ENCODE results near the gene C2. TPM values are rescaled to one million over a fixed set of nuclear protein-coding genes. Genes with fewer than 3 reads are reported as not detected.
A peak's percentile ranks its signal among the peaks of the same experiment; 100 is the strongest.
"Not testable (repeated sequence)": the region's sequence is repeated elsewhere in the genome, so short reads cannot be mapped to it uniquely, and the experiment has no call there.

C2 gene
- total RNA-seq, 1 donor from 2014 or later, result 0.63 TPM

- H3K36me3 ChIP-seq (ENCODE audit: control insufficient read depth, insufficient read depth, low read length), result peaks cover 4% of the 10 kb centered on the region
- DNase-seq (ENCODE audit: low read depth), result no peak
- TF ChIP-seq CTCF (IDR thresholded peaks at IDR 0.05; ENCODE audit: insufficient read depth, low read length, poor library complexity, severe bottlenecking), result no peak
- peak overlapping the region; percentile 89 for H3K4me3 ChIP-seq (ENCODE audit: low read depth, low read length)
- no peaks in the 10 kb centered on the region for H3K27me3 ChIP-seq (ENCODE audit: control insufficient read depth, insufficient read depth, low read length)
Measured at GRCh38 chr6:31970604-31971271, 43.2 kb downstream of the C2 start.

- DNase-seq (ENCODE audit: low read depth), result no peak
- Histone ChIP-seq H3K27me3 (ENCODE audit: control insufficient read depth, insufficient read depth, low read length) (no peaks in the 10 kb centered on the region), H3K36me3 (ENCODE audit: control insufficient read depth, insufficient read depth, low read length) (peaks cover 4% of the 10 kb centered on the region), H3K4me3 (ENCODE audit: low read depth, low read length) (peak overlapping the region; percentile 89)
- TF ChIP-seq CTCF (IDR thresholded peaks at IDR 0.05; ENCODE audit: insufficient read depth, low read length, poor library complexity, severe bottlenecking), result no peak
Measured at GRCh38 chr6:31971279-31971992, 43.9 kb downstream of the C2 start.

GRCh38 chr6:31971993-31972708 lies 44.6 kb downstream of the C2 start, which contains the start of gene DXO:
Gene DXO, minus strand, starts transcription at chr6:31972138. Its CDS starts 463 bp downstream, at chr6:31971675.
- peak; percentile 89 for DNase-seq (ENCODE audit: low read depth)
- no peak for TF ChIP-seq CTCF (IDR thresholded peaks at IDR 0.05; ENCODE audit: insufficient read depth, low read length, poor library complexity, severe bottlenecking)

GRCh38 chr6:31972709-31973350 lies 45.3 kb downstream of the C2 start:
- no peak for TF ChIP-seq CTCF (IDR thresholded peaks at IDR 0.05; ENCODE audit: insufficient read depth, low read length, poor library complexity, severe bottlenecking)
- DNase-seq (ENCODE audit: low read depth), result no peak
- H3K27me3 ChIP-seq (ENCODE audit: control insufficient read depth, insufficient read depth, low read length), result no peaks in the 10 kb centered on the region
- peak overlapping the region; percentile 89 for H3K4me3 ChIP-seq (ENCODE audit: low read depth, low read length)
- H3K36me3 ChIP-seq (ENCODE audit: control insufficient read depth, insufficient read depth, low read length), result peaks cover 2% of the 10 kb centered on the region

More at GRCh38 chr6:31971993-31972708, 44.6 kb downstream of the C2 start, which contains the start of gene DXO:
- Histone ChIP-seq H3K27me3 (ENCODE audit: control insufficient read depth, insufficient read depth, low read length) (no peaks in the 10 kb centered on the region), H3K4me3 (ENCODE audit: low read depth, low read length) (peak within 1 kb of the TSS; percentile 89), H3K36me3 (ENCODE audit: control insufficient read depth, insufficient read depth, low read length) (peaks cover 2% of the 10 kb centered on the region)

- not testable (repeated sequence) for H3K36me3 ChIP-seq (ENCODE audit: control insufficient read depth, insufficient read depth, low read length); DNase-seq (ENCODE audit: low read depth); H3K27me3 ChIP-seq (ENCODE audit: control insufficient read depth, insufficient read depth, low read length); H3K4me3 ChIP-seq (ENCODE audit: low read depth, low read length)
Measured at GRCh38 chr6:31976065-31976464, 48.5 kb downstream of the C2 start.

Data from kidney epithelial cell (primary cell).